NCI-H526 treated with DMSO at 0.1 percent for 48 hours (cell line): ENCODE measurements around the gene EARS2.

Experiments
- DNase-seq: peaks from one replicate; lab custom pipeline; 2025; lab: John Stamatoyannopoulos, UW

The EARS2 gene

DNA sequence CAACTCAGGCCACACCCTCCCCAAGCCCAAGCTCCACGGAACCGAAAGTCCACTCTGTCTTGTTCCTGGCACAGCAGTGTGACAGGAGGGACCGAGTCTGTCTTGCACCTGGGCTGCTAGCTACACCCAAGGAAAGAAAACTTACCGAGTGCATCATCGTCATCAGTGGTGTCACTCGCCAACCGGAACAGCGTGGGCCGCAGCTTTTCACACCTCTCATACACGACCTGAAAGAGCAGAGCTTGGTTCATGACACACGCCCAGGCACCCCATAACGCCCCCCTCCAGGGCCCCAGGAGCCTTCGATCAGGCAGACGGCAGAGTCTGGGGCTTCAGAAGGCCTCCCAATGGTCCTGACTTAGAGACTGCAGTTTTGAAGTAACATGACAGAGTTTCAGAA lies 74.4 kb downstream of the EARS2 start:
- no peak for DNase-seq

DNA sequence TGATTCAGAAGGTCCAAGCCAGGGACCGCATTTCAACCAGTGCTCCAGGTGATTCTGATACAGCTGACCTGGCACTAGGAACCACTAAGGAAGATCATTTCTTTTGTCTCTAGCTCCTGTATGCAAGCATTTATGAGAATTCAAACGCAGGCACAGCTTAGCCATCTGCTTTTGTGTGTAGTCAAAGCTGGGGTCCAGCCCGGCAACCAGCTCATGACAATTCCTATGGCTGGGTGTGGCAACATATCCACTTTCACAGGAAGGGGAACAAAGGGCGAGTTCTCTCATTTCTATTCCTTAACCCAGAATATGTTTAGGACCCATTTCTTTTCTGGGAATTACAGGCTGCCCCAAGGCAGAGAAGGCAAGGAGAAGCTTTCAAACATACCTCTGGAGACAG lies 76.9 kb downstream of the EARS2 start:
- no peak for DNase-seq

DNA sequence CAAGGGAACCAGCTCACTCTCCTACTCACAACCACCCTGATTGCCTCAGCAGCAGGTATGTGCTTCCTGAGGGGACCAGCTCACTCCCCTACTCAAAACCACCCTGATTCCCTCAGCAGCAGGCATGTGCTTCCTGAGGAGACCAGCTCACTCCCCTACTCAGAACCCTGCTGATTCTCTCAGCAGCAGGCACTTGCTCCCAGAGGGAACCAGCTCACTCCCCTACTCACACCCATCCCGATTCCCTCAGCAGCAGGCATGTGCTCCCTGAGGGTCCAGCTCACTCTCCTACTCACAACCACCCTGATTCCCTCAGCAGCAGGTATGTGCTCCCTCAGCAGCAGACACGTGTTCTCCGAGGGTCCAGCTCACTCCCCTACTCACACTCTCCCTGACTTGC lies 78.0 kb downstream of the EARS2 start:
- no peak for DNase-seq

DNA sequence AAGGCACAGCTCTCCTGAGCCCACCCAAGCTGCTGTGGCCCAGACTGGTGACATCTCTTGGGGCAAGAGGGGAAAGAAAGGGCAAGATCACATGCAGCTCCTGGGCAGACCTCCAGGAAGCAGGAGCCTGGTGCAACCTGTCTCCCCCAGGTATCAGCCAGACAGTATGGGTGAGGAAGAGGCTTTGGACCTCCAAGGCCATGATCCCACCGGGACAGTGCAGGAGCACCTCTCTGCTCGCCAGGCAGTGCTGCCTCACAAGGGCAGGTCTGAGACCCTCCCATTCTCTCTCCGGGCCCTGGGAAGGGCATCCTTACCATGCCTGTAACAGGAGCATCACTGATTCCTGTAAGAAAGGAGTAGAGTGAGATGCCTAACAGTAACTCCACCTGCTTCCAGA lies 78.6 kb downstream of the EARS2 start:
- DNase-seq, result no peak

DNA sequence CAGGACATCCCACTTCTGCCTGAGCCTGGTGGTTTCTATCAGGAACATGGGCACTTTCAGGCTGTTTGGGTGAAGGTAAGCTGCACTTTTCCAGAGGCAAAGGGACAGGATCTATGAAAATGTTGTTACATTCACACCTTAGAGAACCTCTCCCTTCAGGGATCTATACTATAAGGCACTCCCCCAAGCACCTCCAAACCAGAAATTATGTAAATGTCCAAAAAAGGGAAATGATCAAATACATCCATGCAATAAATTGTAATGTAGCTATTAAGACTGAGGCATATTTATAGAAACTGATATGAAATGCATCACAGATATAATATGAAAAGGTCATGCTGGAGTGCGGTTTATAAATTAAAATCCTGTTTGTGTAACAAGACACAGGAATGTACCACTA lies 80.9 kb downstream of the EARS2 start:
- no peak for DNase-seq
